Adrenal gland (tissue), 12 donors: ENCODE measurements around the gene CAMTA1. TPM values are rescaled to one million over a fixed set of nuclear protein-coding genes. Genes with fewer than 3 reads are reported as not detected.

Experiments used
- DNase-seq, 7 donors: peaks; one replicate each; pipeline ENCODE4 v3.0.0-alpha.2; 2019 to 2020
- H3K27ac ChIP-seq, 5 donors: fragments of 200-600 bp; sonication (generic) in 4 of 5; 1 replicate in 3 of 5; 2 replicates in 2 of 5; pipeline versions ENCODE4 v1.5.1 to v1.8.0; 2016 to 2020; ENCODE audit warnings: mild to moderate bottlenecking in 1 of 5
- H3K27me3 ChIP-seq: fragments of 200-600 bp; 2 replicates; pipeline ENCODE4 v1.8.0; 2021
- H3K36me3 ChIP-seq, 2 donors: fragments of 200-600 bp; replicated peaks in 1 of 2; 1 replicate in 1 of 2; 2 replicates in 1 of 2; pipeline versions ENCODE4 v1.5.1 to v1.8.0; 2018 to 2022
- H3K4me1 ChIP-seq, 2 donors: fragments of 200-600 bp; replicated peaks in 1 of 2; 1 replicate in 1 of 2; 2 replicates in 1 of 2; pipeline versions ENCODE4 v1.5.1 to v1.8.0; 2018 to 2021
- H3K4me3 ChIP-seq, 4 donors: fragments of 200-600 bp; sonication (generic) in 3 of 4; one replicate each; pipeline ENCODE4 v1.5.1; 2016 to 2018
- H3K9me3 ChIP-seq, 3 donors: fragments of 200-600 bp; sonication (generic) in 1 of 3; replicated peaks in 1 of 3; 1 replicate in 2 of 3; 2 replicates in 1 of 3; pipeline versions ENCODE4 v1.5.1 to v1.8.0; 2016 to 2021
- CTCF ChIP-seq, 6 experiments: fragments of 450-650 bp in 4 of 6; fragments of 200-600 bp in 2 of 6; sonication (generic) in 1 of 6; IDR thresholded peaks; 1 replicate in 5 of 6; 2 replicates in 1 of 6; pipeline versions ENCODE4 v1.5.1 to v1.8.0; 2016 to 2021; ENCODE audit warnings: antibody characterized with exemption in 6 of 6, mild to moderate bottlenecking in 2 of 6, moderate library complexity in 1 of 6
- POLR2A ChIP-seq, 2 donors: fragments of 450-650 bp; IDR thresholded peaks; one replicate each; pipeline ENCODE4 v1.6.1; 2017; ENCODE audit warnings: antibody characterized with exemption in 2 of 2, mild to moderate bottlenecking in 2 of 2, moderate library complexity in 1 of 2
- WGBS, 4 donors: extraction: QIAGEN DNeasy Blood & Tissue Kit in 2 of 4; methylation state at CpG; one replicate each; pipeline versions ENCODE4 v1.1.5 to v1.1.7; 2013 to 2017; 5-methylcytosine and 5-hydroxymethylcytosine counted together
- intact Hi-C, 2 donors: fragments of 100-400 bp; cut with DNase I; formaldehyde crosslinking; loops; one replicate each; pipeline versions ENCODE4 v1.14.1 to v1.15.0; 2022 to 2023
- polyA plus RNA-seq, 3 donors: library from polyadenylated mRNA; stranded (reverse); fragments of 200-250 nt in 2 of 3; fragments of 350-450 nt in 1 of 3; fragmentation: Illumina TruSeq in 1 of 3; extraction: RNeasy Lipid Tissue Mini Kit (QIAGEN cat#74804) in 1 of 3; gene quantifications; one replicate each; pipeline ENCODE4 v1.2.3, GENCODE V29; 2013 to 2014
- total RNA-seq, 9 donors: library from RNA; depleted of rRNA in 4 of 9; stranded (reverse); fragments of >200 nt in 4 of 9; fragments of 120-200 nt in 1 of 9; fragmentation: NEBNext Ultra II Directional in 1 of 9; extraction: Animal tissue kit (Norgen Biotek cat#: 25700) in 1 of 9; gene quantifications; one replicate each; pipeline versions ENCODE4 v1.1.0 to v1.2.4, GENCODE V29; 2013 to 2023
- donor health status: healthy with polysubstance abuse.
- donor health status: Bipolar disorder and iron deficiency.
- donor health status: DM: yes; HTN: yes; CAD: no.
- donor health status: DM: no; HTN: no; CAD: no.
- donor health status: DM: no; HTN: no; CAD: no.
- donor health status: DM: yes; HTN: yes; CAD: no.

Gene CAMTA1
- total and polyA plus RNA-seq, 12 donors: 62.9 to 141 (median 96.9) TPM

GRCh38 chr1:7348073-7348472 is 562.8 kb downstream of the CAMTA1 start:
- TF ChIP-seq POLR2A (IDR thresholded peaks at IDR 0.05) (no peak), CTCF (IDR thresholded peaks at IDR 0.05) (no peak)
- Histone ChIP-seq H3K27me3 (no peaks in the 10 kb centered on the region), H3K27ac (no peak overlapping the region), H3K36me3 (no peaks in the 10 kb centered on the region), H3K9me3 (no peaks in the 10 kb centered on the region), H3K4me3 (no peak overlapping the region), H3K4me1 (no peaks in the 10 kb centered on the region)
- DNase-seq: no peak
- intact Hi-C loops: no loop called here
- 62 to 74% (median 63%) methylated on average over 8 to 10 of the region's 10 CpGs for WGBS, 4 donors

- Histone ChIP-seq H3K4me3 (no peak overlapping the region), H3K27ac (no peak overlapping the region), H3K4me1 (no peaks in the 10 kb centered on the region), H3K36me3 (no peaks in the 10 kb centered on the region), H3K27me3 (no peaks in the 10 kb centered on the region), H3K9me3 (no peaks in the 10 kb centered on the region)
- no peak for TF ChIP-seq POLR2A (IDR thresholded peaks at IDR 0.05)
- TF ChIP-seq CTCF (IDR thresholded peaks at IDR 0.05): no peak
- WGBS, 4 donors: 77 to 89% (median 86%) methylated on average over 10 of the region's 10 CpGs
- DNase-seq: no peak
- intact Hi-C loops: no loop called here
These were observed 563.3 kb downstream of the CAMTA1 start for GRCh38 chr1:7348580-7348979.

- WGBS, 4 donors: 88 to 93% (median 92%) methylated on average over 6 to 8 of the region's 8 CpGs
- H3K36me3 ChIP-seq: no peaks in the 10 kb centered on the region
- DNase-seq: no peak
- TF ChIP-seq POLR2A (IDR thresholded peaks at IDR 0.05) (no peak), CTCF (IDR thresholded peaks at IDR 0.05) (no peak)
- H3K27ac ChIP-seq: no peak overlapping the region
- H3K4me3 ChIP-seq: no peak overlapping the region
- intact Hi-C loops: no loop called here
- no peaks in the 10 kb centered on the region for H3K27me3 ChIP-seq
- no peaks in the 10 kb centered on the region for H3K4me1 ChIP-seq
- no peaks in the 10 kb centered on the region for H3K9me3 ChIP-seq
These were observed 565.5 kb downstream of the CAMTA1 start for GRCh38 chr1:7350804-7351203.

GRCh38 chr1:7351649-7352048 is 566.4 kb downstream of the CAMTA1 start:
- TF ChIP-seq POLR2A (IDR thresholded peaks at IDR 0.05) (no peak), CTCF (IDR thresholded peaks at IDR 0.05) (no peak)
- Histone ChIP-seq H3K27ac (no peak overlapping the region), H3K4me1 (no peaks in the 10 kb centered on the region), H3K27me3 (no peaks in the 10 kb centered on the region), H3K4me3 (no peak overlapping the region), H3K36me3 (no peaks in the 10 kb centered on the region), H3K9me3 (no peaks in the 10 kb centered on the region)
- no peak for DNase-seq
- WGBS, 4 donors: 76 to 90% (median 80%) methylated on average over 13 of the region's 13 CpGs
- intact Hi-C loops: no loop called here
